ENCODE data around the gene GCLM.
"Not testable (repeated sequence)": the region's sequence is repeated elsewhere in the genome, so short reads cannot be mapped to it uniquely, and the experiment has no call there.

The GCLM gene

GRCh38 chr1:93882269-93882668 is 27.0 kb downstream of the GCLM start:
- DNase-seq: no peak

GRCh38 chr1:93880731-93881130 is 28.5 kb downstream of the GCLM start:
- no peak for DNase-seq

- peak; percentile 93 to 94 for DNase-seq
These were observed 30.2 kb downstream of the GCLM start, which contains the start of gene DNTTIP2 for GRCh38 chr1:93878889-93879586. Gene DNTTIP2, minus strand, starts transcription at chr1:93879206. Its CDS starts 58 bp downstream, at chr1:93879148.

- peak; percentile 70 to 74 for DNase-seq
These were observed 30.7 kb downstream of the GCLM start for GRCh38 chr1:93878501-93878888.

- no peak for DNase-seq
These were observed 31.7 kb downstream of the GCLM start for GRCh38 chr1:93877529-93877928.

- no peak for DNase-seq
These were observed 33.0 kb downstream of the GCLM start for GRCh38 chr1:93876244-93876643.

GRCh38 chr1:93874025-93874651 is 35.1 kb downstream of the GCLM start:
- DNase-seq: no peak

GRCh38 chr1:93871366-93871765 is 37.9 kb downstream of the GCLM start:
- DNase-seq: no peak

- no peak for DNase-seq
These were observed 39.6 kb downstream of the GCLM start for GRCh38 chr1:93869653-93870052.

GRCh38 chr1:93868492-93868891 is 40.7 kb downstream of the GCLM start:
- not testable (repeated sequence) for DNase-seq

- DNase-seq: no peak
These were observed 44.0 kb downstream of the GCLM start for GRCh38 chr1:93865253-93865652.

- no peak for DNase-seq
These were observed 45.1 kb downstream of the GCLM start for GRCh38 chr1:93864175-93864574.

GRCh38 chr1:93857653-93858052 is 51.6 kb downstream of the GCLM start:
- not testable (repeated sequence) for DNase-seq

- DNase-seq: not testable (repeated sequence)
These were observed 53.2 kb downstream of the GCLM start for GRCh38 chr1:93855983-93856382.

- DNase-seq: no peak
These were observed 55.3 kb downstream of the GCLM start for GRCh38 chr1:93853940-93854339.

- no peak for DNase-seq
These were observed 57.4 kb downstream of the GCLM start for GRCh38 chr1:93851878-93852277.

GRCh38 chr1:93851327-93851712 is 57.9 kb downstream of the GCLM start:
- no peak for DNase-seq

GRCh38 chr1:93850687-93851326 is 58.4 kb downstream of the GCLM start:
- DNase-seq: peak; percentile 71 to 76

- DNase-seq: no peak
These were observed 60.8 kb downstream of the GCLM start for GRCh38 chr1:93848350-93848883.

GRCh38 chr1:93847811-93848288 is 61.4 kb downstream of the GCLM start:
- DNase-seq: no peak

- DNase-seq: peak; percentile 90 to 93
These were observed 62.0 kb downstream of the GCLM start for GRCh38 chr1:93846992-93847810.

- DNase-seq: peak; percentile 82 to 86
These were observed 62.8 kb downstream of the GCLM start for GRCh38 chr1:93846206-93846991.
